Lower lobe of right lung (tissue), 2 donors: Measurements from ENCODE around the gene ENOX1. TPM values are rescaled to one million over a fixed set of nuclear protein-coding genes. Genes with fewer than 3 reads are reported as not detected.

Source experiments
- ATAC-seq, 2 donors: fragments of 200-7000 bp; cut with Tn5 transposase; one replicate each; pipeline ENCODE4 v1.9.1; 2020 to 2022; ENCODE audit warnings: mild to moderate bottlenecking in 2 of 2, moderate library complexity in 2 of 2
- DNase-seq: peaks from one replicate; pipeline ENCODE4 v3.0.0-alpha.2; 2020
- H3K27ac ChIP-seq: fragments of 200-600 bp; one replicate; pipeline ENCODE4 v1.8.0; 2022
- H3K27me3 ChIP-seq: fragments of 200-600 bp; one replicate; pipeline ENCODE4 v1.8.0; 2022; ENCODE audit warnings: low read depth
- H3K36me3 ChIP-seq: fragments of 200-600 bp; one replicate; pipeline ENCODE4 v1.8.0; 2022; ENCODE audit warnings: mild to moderate bottlenecking
- H3K4me1 ChIP-seq: fragments of 200-600 bp; one replicate; pipeline ENCODE4 v1.8.0; 2022
- H3K4me3 ChIP-seq: fragments of 200-600 bp; one replicate; pipeline ENCODE4 v1.8.0; 2022; ENCODE audit warnings: mild to moderate bottlenecking
- H3K9me3 ChIP-seq: fragments of 200-600 bp; one replicate; pipeline ENCODE4 v1.8.0; 2022
- CTCF ChIP-seq: fragments of 200-600 bp; IDR thresholded peaks from one replicate; pipeline ENCODE4 v1.8.0; 2022; ENCODE audit warnings: antibody characterized with exemption, mild to moderate bottlenecking
- intact Hi-C: fragments of 100-400 bp; cut with DNase I; formaldehyde crosslinking; loops from one replicate; pipeline ENCODE4 v1.11.0; 2022
- total RNA-seq: library from RNA; stranded (reverse); fragmentation: NEBNext Ultra II Directional; extraction: Animal tissue kit (Norgen Biotek cat#: 25700); gene quantifications from one replicate; pipeline ENCODE4 v1.2.1, GENCODE V29; 2021
- donor health status: DM: no; HTN: yes; CAD: no; lungs with severe emphysema.

The ENOX1 gene
- total RNA-seq, 1 donor from 2014 or later = 2.0 TPM

DNA sequence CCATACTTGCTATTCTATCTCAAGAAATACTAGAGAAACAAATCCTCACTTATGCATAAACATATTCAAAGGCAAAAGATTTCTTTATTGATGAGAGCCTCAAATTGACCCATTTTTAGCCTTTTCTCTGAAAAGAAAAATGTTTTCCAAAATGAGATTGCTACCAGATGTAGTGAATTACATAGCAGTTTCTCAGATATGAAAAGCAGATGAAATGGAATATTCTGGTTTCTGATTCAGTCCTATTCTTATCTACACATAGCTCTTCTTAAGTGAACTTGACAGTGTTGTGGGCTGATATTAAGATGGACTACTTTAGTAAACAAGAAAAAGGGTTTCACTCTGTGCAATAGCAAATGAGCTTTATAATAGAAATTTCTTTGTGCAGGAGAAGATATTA is 579.9 kb downstream of the ENOX1 start:
- Histone ChIP-seq H3K9me3 (peaks cover 9% of the 10 kb centered on the region), H3K27ac (no peak overlapping the region), H3K36me3 (no peaks in the 10 kb centered on the region), H3K4me3 (no peak overlapping the region), H3K4me1 (no peaks in the 10 kb centered on the region), H3K27me3 (no peaks in the 10 kb centered on the region)
- DNase-seq = no peak
- intact Hi-C loops = no loop called here
- no peak for ATAC-seq
- no peak for TF ChIP-seq CTCF

GRCh38 chr13:43205416-43205815 is 581.4 kb downstream of the ENOX1 start:
- no peaks in the 10 kb centered on the region for H3K36me3 ChIP-seq
- H3K9me3 ChIP-seq = peaks cover 9% of the 10 kb centered on the region
- no peak overlapping the region for H3K4me3 ChIP-seq
- H3K27ac ChIP-seq = no peak overlapping the region
- intact Hi-C loops = no loop called here
- DNase-seq (no peak), ATAC-seq (no peak)
- no peaks in the 10 kb centered on the region for H3K4me1 ChIP-seq
- TF ChIP-seq CTCF = no peak
- H3K27me3 ChIP-seq = no peaks in the 10 kb centered on the region

DNA sequence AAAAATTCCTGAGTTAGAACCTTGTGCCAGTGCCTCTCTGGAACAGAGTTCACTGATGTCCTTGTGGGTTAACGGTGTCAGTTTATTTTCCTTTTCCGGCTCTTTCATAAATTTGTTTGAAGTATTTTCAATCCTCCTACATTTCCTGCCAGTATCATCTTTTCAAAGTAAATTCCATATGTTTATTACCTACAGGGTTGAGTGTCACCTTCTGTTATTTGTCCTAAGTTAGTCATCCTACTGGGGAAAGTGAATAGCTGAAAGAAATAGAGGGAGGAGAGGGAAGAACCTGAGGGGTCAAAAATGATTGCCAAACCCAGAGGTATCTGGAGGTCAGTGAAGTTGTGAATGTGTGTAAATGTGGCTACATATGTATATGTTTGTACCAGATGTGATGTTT is 582.2 kb downstream of the ENOX1 start:
- no peak for TF ChIP-seq CTCF
- Histone ChIP-seq H3K4me1 (no peaks in the 10 kb centered on the region), H3K27ac (no peak overlapping the region), H3K36me3 (no peaks in the 10 kb centered on the region), H3K9me3 (peaks cover 9% of the 10 kb centered on the region), H3K27me3 (no peaks in the 10 kb centered on the region), H3K4me3 (no peak overlapping the region)
- intact Hi-C loops = no loop called here
- DNase-seq (no peak), ATAC-seq (no peak)

DNA sequence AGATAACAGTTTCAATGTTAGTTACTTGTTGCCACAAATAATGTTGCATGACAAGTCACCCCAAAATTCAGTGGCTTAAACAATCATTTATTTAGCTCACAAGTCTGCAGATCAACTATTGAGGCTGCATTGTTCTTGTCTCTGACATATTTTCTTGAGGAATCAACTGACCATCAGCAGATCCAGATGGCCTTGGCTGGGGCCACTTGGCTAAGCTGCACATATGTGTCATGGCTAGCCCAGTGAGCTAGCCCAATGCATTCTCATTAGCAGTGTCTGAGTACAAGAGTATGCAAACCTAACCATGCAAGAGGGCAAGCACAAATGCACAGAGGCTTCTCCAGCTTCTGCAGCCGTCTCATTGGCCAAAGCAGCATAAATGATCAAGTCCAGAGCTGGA is 583.0 kb downstream of the ENOX1 start:
- H3K4me1 ChIP-seq = no peaks in the 10 kb centered on the region

DNA sequence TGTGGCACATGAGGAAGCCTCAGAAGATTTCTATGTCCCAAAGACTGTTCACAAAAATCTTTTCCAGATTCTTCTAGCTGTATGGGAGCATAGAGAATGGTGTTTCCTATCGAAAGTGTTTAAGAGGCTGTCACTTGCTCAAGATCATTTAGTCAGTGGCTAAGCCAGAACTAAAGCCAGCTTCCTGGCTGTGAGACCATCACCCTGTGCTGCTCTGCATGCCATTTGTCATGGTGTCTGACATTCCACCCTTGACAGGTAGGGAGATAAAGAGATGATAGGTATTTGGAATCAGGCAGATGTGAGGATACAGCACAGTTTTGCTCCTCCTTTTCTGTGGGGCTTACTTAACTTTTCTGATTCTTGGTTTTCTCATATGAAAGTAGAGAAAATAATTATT is 586.0 kb downstream of the ENOX1 start:
- no peaks in the 10 kb centered on the region for H3K4me1 ChIP-seq
- no peak overlapping the region for H3K4me3 ChIP-seq
- no peak overlapping the region for H3K27ac ChIP-seq
- no peak for TF ChIP-seq CTCF
- peaks cover 9% of the 10 kb centered on the region for H3K9me3 ChIP-seq
- DNase-seq (no peak), ATAC-seq (no peak)
- no peaks in the 10 kb centered on the region for H3K27me3 ChIP-seq
- intact Hi-C loops = no loop called here
- no peaks in the 10 kb centered on the region for H3K36me3 ChIP-seq

More for the DNA sequence above, 583.0 kb downstream of the ENOX1 start:
- DNase-seq (no peak), ATAC-seq (no peak)
- peaks cover 9% of the 10 kb centered on the region for H3K9me3 ChIP-seq
- no peaks in the 10 kb centered on the region for H3K36me3 ChIP-seq
- H3K4me3 ChIP-seq = no peak overlapping the region
- TF ChIP-seq CTCF = no peak
- no peaks in the 10 kb centered on the region for H3K27me3 ChIP-seq
- no peak overlapping the region for H3K27ac ChIP-seq
- intact Hi-C loops = no loop called here

GRCh38 chr13:43200307-43200706 is 586.5 kb downstream of the ENOX1 start:
- Histone ChIP-seq H3K4me3 (no peak overlapping the region), H3K36me3 (no peaks in the 10 kb centered on the region), H3K4me1 (no peaks in the 10 kb centered on the region), H3K27me3 (no peaks in the 10 kb centered on the region), H3K27ac (no peak overlapping the region), H3K9me3 (peaks cover 9% of the 10 kb centered on the region)
- TF ChIP-seq CTCF = no peak
- ATAC-seq (no peak), DNase-seq (no peak)
- intact Hi-C loops = no loop called here
